ENCODE measurements around the gene ASPG.

GRCh38 chr14:104140213-104140462 is 54.6 kb downstream of the ASPG start:
- TF ChIP-seq EP300 (IDR thresholded peaks at IDR 0.05), result no peak
- no peak for TF ChIP-seq CTCF (IDR thresholded peaks at IDR 0.05)
- no peak for TF ChIP-seq POLR2A (IDR thresholded peaks at IDR 0.05)
